Left renal pelvis (tissue), 4 donors: ENCODE results near the gene SEZ6L2. TPM values are rescaled to one million over a fixed set of nuclear protein-coding genes. Genes with fewer than 3 reads are reported as not detected.

Experiments used
- DNase-seq, 4 donors: peaks; one replicate each; pipeline ENCODE4 v3.0.0-alpha.2; 2013; ENCODE audit warnings: low read depth in 4 of 4, low spot score in 3 of 4
- polyA plus RNA-seq, 4 donors: library from polyadenylated mRNA; unstranded; fragments of 120-200 nt; gene quantifications; one replicate each; pipeline ENCODE4 v1.2.1, GENCODE V29; 2013; ENCODE audit not compliant: insufficient read length in 4 of 4

Gene SEZ6L2
- polyA plus RNA-seq, 4 donors = 9.5 to 11.8 (median 10.9) TPM

DNA sequence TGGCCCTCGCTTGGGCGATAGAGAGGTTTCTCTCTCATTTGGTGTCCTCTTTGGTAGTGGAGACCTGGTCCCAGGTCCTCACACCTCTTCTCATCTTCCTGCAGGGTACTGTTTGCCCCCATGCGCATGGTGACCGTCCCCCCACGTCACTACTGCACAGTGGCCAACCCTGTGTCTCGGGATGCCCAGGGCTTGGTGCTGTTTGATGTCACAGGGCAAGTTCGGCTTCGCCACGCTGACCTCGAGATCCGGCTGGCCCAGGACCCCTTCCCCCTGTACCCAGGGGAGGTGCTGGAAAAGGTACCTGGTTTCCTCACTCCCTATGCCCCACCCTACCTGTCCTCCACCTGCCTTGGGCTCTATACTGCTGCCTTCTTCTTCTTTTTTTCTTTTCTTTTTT is 68.6 kb downstream of the SEZ6L2 start:
- DNase-seq = no peak

DNA sequence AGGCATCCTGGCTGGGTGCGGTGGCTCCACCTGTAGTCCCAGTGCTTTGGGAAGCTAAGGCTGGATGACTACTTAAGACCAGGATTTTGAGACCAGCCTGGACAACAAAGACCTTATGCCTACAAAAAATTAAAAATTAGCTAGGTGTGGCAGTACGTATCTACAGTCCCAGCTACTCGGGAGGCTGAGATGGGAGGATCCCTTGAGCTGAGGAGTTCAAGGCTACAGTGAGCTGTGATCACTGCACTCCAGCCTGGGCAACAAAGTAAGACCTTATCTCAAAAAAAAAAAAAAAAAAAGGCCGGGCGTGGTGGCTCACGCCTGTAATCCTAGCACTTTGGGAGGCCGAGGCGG is 73.0 kb downstream of the SEZ6L2 start:
- DNase-seq = no peak

DNA sequence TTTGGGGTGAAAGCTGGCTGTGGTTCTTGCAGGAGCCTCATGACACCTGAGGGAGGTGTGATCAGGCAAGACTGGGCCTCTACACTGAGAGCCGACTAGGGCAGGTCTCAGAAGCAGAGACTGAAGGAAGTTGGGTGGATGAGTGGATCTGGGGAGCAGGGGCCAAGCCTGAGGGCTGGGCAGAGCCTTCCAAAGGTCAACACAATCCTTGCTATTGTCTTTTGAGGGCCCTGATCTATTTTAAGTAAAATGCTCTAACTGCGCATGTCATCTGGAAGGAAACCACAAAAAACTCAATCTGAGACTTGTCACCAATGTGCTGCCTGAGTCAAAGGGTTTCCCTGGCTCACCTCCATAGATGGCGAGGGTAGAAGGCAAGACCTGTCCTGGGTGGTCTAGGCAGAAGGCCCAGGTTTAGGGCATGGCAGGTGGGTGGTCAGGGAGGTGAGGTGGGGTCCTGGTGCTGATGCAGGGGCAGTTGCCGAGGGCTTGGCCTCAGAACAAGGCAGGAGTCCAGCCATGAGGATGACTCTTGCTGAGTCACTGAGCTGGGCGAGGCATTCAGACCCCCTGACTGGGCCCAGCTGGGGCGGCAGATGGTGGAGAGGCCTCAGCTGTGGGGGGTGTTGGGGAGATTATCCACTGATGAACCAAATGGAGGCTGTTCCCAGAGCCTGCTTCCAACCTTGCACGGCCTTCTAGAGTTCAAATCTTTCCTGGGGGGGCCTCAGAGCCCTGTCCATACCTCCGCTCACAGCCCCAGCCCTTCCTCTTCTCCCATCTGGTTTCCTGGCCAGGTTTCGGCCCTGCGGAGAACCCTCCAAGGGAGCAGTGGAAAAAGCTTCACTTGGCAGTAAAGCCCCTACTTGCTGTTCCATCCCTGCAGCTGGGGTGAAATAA is 74.0 kb downstream of the SEZ6L2 start:
- no peak for DNase-seq

- no peak for DNase-seq
Measured at GRCh38 chr16:29824589-29825144, 74.7 kb downstream of the SEZ6L2 start.

GRCh38 chr16:29821643-29822115 is 77.7 kb downstream of the SEZ6L2 start:
- DNase-seq = no peak

Other genes starting within 250 kb of the SEZ6L2 start
- gene SPN, start 236.3 kb downstream of the SEZ6L2 start, polyA plus RNA-seq = 1 to 10 TPM; 2.0 to 3.4 (median 2.4) TPM
- 100 to 1,000 TPM in 3 of 4 donors, 10 to 100 TPM in 1; 89.1 to 190 (median 133) TPM for gene QPRT, start 220.4 kb downstream of the SEZ6L2 start, polyA plus RNA-seq
- under 1 TPM; 0.16 to 0.42 (median 0.26) TPM for gene C16orf54, start 153.6 kb downstream of the SEZ6L2 start, polyA plus RNA-seq
- gene ZG16, start 121.3 kb downstream of the SEZ6L2 start, polyA plus RNA-seq = under 1 TPM in 1 of 4 donors, not detected in 3; 0.05 TPM
- gene KIF22, start 108.8 kb downstream of the SEZ6L2 start, polyA plus RNA-seq = 10 to 100 TPM; 49.6 to 76.4 (median 67.0) TPM
- gene MAZ, start 93.0 kb downstream of the SEZ6L2 start, polyA plus RNA-seq = 100 to 1,000 TPM; 267 to 339 (median 293) TPM
- 10 to 100 TPM; 12.5 to 29.4 (median 20.6) TPM for gene PRRT2, start 87.4 kb downstream of the SEZ6L2 start, polyA plus RNA-seq
- gene PAGR1, start 83.4 kb downstream of the SEZ6L2 start, polyA plus RNA-seq = 10 to 100 TPM; 30.7 to 47.7 (median 37.8) TPM
- 10 to 100 TPM; 18.5 to 22.5 (median 18.9) TPM for gene MVP, start 79.1 kb downstream of the SEZ6L2 start, polyA plus RNA-seq
- 100 to 1,000 TPM in 1 of 4 donors, 10 to 100 TPM in 3; 79.6 to 114 (median 96.8) TPM for gene CDIPT, start 36.3 kb downstream of the SEZ6L2 start, polyA plus RNA-seq
- gene ASPHD1, start 938 bp upstream of the SEZ6L2 start, polyA plus RNA-seq = 1 to 10 TPM in 1 of 4 donors, under 1 TPM in 3; 0.34 to 1.0 (median 0.73) TPM
- 10 to 100 TPM; 10.6 to 30.3 (median 14.7) TPM for gene KCTD13, start 26.7 kb upstream of the SEZ6L2 start, polyA plus RNA-seq
- 100 to 1,000 TPM in 3 of 4 donors, 10 to 100 TPM in 1; 72.3 to 126 (median 103) TPM for gene TMEM219, start 62.5 kb upstream of the SEZ6L2 start, polyA plus RNA-seq
- 10 to 100 TPM; 33.2 to 59.3 (median 39.4) TPM for gene TAOK2, start 74.3 kb upstream of the SEZ6L2 start, polyA plus RNA-seq
- 10 to 100 TPM; 12.3 to 21.6 (median 15.9) TPM for gene HIRIP3, start 96.1 kb upstream of the SEZ6L2 start, polyA plus RNA-seq
- gene INO80E, start 96.7 kb upstream of the SEZ6L2 start, polyA plus RNA-seq = 10 to 100 TPM; 37.1 to 65.6 (median 41.8) TPM
- 1 to 10 TPM; 1.7 to 3.2 (median 2.6) TPM for gene DOC2A, start 111.5 kb upstream of the SEZ6L2 start, polyA plus RNA-seq
- not detected for gene C16orf92, start 123.6 kb upstream of the SEZ6L2 start, polyA plus RNA-seq
- gene TLCD3B, start 131.7 kb upstream of the SEZ6L2 start, polyA plus RNA-seq = 1 to 10 TPM in 2 of 4 donors, under 1 TPM in 2; 0.73 to 1.5 (median 1.0) TPM
- gene ALDOA, start 166.2 kb upstream of the SEZ6L2 start, polyA plus RNA-seq = 100 to 1,000 TPM; 238 to 605 (median 502) TPM
- gene PPP4C, start 176.4 kb upstream of the SEZ6L2 start, polyA plus RNA-seq = 100 to 1,000 TPM in 1 of 4 donors, 10 to 100 TPM in 3; 63.3 to 107 (median 83.5) TPM
- 1 to 10 TPM in 3 of 4 donors, under 1 TPM in 1; 0.50 to 2.0 (median 1.1) TPM for gene TBX6, start 192.4 kb upstream of the SEZ6L2 start, polyA plus RNA-seq
- gene YPEL3, start 196.7 kb upstream of the SEZ6L2 start, polyA plus RNA-seq = 10 to 100 TPM; 51.7 to 78.4 (median 59.6) TPM
- gene GDPD3, start 214.0 kb upstream of the SEZ6L2 start, polyA plus RNA-seq = 10 to 100 TPM in 2 of 4 donors, 1 to 10 TPM in 2; 7.5 to 17.5 (median 13.0) TPM
- 10 to 100 TPM; 75.8 to 93.6 (median 84.5) TPM for gene MAPK3, start 223.7 kb upstream of the SEZ6L2 start, polyA plus RNA-seq